GM18951 (cell line): ENCODE measurements around the gene TMEM31.

Experiments used
- POLR2A ChIP-seq: IDR thresholded peaks from 4 replicates; pipeline ENCODE4 v1.6.1; 2011; ENCODE audit warnings: mild to moderate bottlenecking; ENCODE audit not compliant: insufficient read length, insufficient read depth; ENCODE audit errors: extremely low read depth
- in situ Hi-C: fragments of 300-500 bp; cut with MboI; formaldehyde crosslinking; loops from one replicate; pipeline ENCODE4 v1.12.0; 2022; ENCODE audit warnings: low sequenced_read_pairs, mixed read lengths, inconsistent platforms; ENCODE audit not compliant: unreplicated experiment

Gene TMEM31

GRCh38 chrX:103710609-103711008, at the start of gene TMEM31:
Gene TMEM31, plus strand, starts transcription at chrX:103710909. Its CDS starts 1,350 bp downstream, at chrX:103712259.
- TF ChIP-seq POLR2A: no peak
- in situ Hi-C loops: no loop called here

DNA sequence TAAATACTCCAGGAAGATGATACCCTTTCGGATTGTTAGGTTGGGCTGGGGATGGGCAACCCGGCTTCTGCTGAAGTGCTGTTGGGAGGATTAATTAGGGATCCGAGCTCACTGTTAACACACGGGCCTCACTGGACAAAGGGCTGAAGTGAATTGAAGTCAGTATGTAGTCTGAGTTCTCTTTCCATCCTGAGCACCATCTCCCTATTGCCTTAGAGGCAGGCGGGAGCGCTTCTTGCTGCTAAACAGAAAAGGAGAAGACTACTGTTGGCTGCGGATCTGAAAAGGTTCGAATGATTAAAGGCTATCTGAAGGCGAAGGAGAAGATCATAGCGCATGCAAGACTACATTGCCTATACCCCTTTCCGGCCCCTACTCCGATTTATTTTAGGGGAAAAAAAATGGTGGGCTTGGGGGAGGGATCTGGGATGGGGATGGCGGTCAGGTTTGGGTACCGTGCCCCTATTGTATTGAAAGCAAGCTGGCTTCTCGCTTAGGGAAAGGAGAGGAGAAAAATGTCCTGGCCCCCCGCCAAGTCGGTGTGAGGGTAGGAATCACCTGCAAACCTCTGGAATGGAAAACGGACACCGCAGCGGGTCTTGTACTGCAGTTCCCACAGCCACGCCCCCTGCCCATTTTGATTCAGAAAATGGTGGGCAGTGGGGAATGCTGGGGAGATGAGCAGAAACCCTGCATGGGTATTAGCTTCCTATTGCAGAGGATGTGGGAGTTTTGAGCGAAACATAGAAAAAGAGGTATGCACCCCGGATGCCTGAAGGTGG, 46.5 kb upstream of the TMEM31 start:
- TF ChIP-seq POLR2A: no peak
- in situ Hi-C loops: no loop called here

DNA sequence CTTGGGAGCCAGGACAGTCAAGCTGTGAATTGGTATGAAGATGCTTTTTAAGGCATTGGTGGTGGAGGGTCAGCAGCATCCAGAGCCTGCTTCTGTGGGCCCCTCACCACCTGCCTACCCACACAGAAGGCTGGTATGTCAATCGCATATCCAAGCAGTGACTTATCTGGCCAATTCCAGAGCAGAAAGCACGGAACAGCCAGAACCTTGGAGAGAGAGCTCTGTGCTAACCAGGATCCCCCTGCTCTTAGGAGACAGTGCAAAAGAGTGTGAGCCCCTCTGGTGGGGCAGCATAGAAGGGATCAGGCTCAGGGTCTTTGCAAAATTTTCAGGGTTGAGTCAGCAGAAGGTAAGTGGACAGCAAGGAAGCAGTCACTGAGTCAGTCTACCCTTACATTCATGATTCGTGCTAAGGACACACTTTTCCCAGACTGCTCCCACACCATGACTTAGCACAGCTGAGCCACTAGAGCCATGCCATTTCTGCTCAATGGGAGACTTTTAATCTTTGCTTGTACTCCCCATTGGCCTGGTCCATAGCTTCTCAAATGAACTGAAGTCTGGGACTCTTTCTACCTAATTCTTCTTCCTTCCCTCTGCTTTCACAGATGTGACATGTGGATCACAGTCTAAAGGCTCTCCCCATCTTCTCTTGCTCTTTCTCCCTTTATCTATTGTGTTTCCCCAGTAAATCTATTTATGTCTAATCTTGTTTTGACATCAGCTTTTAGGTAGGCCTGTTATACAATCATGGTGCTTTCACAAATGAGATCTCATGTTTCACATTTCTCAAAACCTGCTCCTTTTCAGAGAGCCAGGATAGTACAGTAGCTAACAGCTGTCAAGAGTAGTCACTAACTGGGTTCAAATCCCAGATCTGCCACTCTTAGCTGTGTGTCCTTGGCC, 44.3 kb upstream of the TMEM31 start:
- in situ Hi-C loops: no loop called here
- no peak for TF ChIP-seq POLR2A

GRCh38 chrX:103669745-103670144, 41.0 kb upstream of the TMEM31 start:
- no peak for TF ChIP-seq POLR2A
- in situ Hi-C loops: no loop called here

GRCh38 chrX:103674531-103675454, 35.9 kb upstream of the TMEM31 start:
- no peak for TF ChIP-seq POLR2A
- in situ Hi-C loops: no loop called here

- in situ Hi-C loops: no loop called here
- TF ChIP-seq POLR2A: no peak
These were observed 32.3 kb upstream of the TMEM31 start for GRCh38 chrX:103678199-103678993.

DNA sequence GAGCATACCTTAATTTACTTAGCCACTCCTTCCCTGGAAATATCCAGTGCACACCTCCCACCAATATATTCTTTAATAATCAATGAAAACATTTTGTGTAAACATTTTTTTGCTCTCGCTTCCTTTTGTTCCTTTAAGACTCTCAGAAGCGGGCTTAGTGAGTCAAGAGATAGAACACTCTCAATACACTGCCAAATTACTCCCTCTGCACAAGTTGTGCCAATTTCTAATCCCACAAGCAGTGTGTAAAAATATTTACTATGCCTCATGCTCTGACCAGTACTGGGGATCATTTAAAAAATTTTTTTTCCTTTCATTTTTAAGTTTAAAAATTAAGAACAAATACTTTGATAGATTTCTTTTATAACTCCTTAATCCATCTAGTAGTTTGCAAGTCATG, 29.3 kb upstream of the TMEM31 start:
- no peak for TF ChIP-seq POLR2A
- in situ Hi-C loops: no loop called here

DNA sequence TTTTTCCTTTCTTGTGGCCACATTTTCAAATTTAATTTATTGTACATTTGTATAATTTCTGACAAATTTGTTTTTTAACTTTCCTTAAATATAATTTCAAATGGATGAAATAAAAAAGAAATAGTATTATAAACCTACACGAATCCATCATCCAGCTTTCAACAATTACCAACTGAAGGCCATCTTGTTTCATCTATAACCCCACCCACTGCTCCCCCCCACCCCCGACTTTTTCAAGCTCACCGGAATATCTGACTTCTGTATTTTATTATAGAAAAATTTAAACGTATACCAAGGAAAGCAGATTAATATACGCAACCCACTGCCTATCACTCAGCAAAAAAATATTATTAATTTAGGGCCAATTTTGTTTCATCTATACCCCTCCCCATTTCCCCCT, 25.3 kb upstream of the TMEM31 start:
- in situ Hi-C loops: no loop called here
- TF ChIP-seq POLR2A: no peak

GRCh38 chrX:103686199-103687072, 24.3 kb upstream of the TMEM31 start, which contains the start of gene MORF4L2:
Gene MORF4L2, minus strand, starts transcription at chrX:103686699. Its CDS starts 9,672 bp downstream, at chrX:103677027.
- in situ Hi-C loops: no loop called here
- peak; percentile 82 for TF ChIP-seq POLR2A

- TF ChIP-seq POLR2A: peak; percentile 66
- in situ Hi-C loops: no loop called here
These were observed 23.5 kb upstream of the TMEM31 start for GRCh38 chrX:103687073-103687695.
